ENCODE data around the gene TTLL8.

The TTLL8 gene

GRCh38 chr22:49999946-50000586 is 58.0 kb downstream of the TTLL8 start:
- no peak for DNase-seq (ENCODE audit: low read depth)
- TF ChIP-seq CTCF (IDR thresholded peaks at IDR 0.05; ENCODE audit: insufficient read depth, low read depth, low read length, missing control alignments): no peak
- no peak overlapping the region for H3K4me3 ChIP-seq (ENCODE audit: low read length)

DNA sequence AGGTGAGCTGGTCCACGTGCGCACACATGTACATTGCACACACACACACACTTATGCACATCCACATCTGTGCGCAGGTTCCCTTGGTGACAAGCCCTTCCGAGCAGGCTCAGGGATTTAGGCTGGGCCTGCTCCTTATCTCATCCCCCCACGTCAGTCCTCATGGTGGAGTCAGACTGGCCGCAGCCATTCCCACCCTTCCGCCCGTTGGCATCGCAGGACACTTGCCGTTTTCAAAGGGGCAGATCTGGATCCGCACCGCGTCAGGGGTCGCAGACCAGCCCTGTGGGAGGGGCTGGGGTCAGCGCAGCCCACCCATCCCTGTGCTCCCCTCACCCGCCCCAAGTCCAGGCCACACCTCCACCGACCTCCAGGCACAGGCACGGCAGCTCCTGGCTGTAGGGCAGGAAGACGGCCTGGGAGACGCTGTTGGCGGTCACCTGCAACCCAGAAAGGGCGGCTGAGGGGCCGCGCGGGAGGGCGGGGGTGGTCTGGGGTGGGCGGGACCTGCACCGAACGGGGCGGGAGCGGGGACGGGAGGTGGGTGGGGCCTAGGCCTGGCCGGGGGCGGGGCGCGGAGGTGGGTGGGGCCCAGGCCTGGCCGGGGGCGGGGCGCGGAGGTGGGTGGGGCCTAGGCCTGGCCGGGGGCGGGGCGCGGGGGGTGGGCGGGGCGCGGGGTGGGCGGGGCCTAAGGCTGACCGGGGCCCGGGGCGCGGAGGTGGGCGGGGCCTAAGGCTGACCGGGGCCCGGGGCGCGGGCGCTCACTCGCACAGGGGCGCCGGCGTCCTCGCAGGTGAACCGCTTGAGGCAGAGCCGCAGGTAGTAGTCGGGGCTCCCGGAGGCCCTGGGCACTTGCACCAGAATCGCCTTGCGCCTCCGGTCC is 58.8 kb downstream of the TTLL8 start:
- no peak overlapping the region for H3K4me3 ChIP-seq (ENCODE audit: low read length)
- no peak for TF ChIP-seq CTCF (IDR thresholded peaks at IDR 0.05; ENCODE audit: insufficient read depth, low read depth, low read length, missing control alignments)
- peak; percentile 23 for DNase-seq (ENCODE audit: low read depth)

GRCh38 chr22:49998718-49999062 is 59.4 kb downstream of the TTLL8 start:
- no peak overlapping the region for H3K4me3 ChIP-seq (ENCODE audit: low read length)
- no peak for TF ChIP-seq CTCF (IDR thresholded peaks at IDR 0.05; ENCODE audit: insufficient read depth, low read depth, low read length, missing control alignments)

GRCh38 chr22:49997932-49998717 is 60.0 kb downstream of the TTLL8 start:
- TF ChIP-seq CTCF (IDR thresholded peaks at IDR 0.05; ENCODE audit: insufficient read depth, low read depth, low read length, missing control alignments): no peak
- DNase-seq (ENCODE audit: low read depth): no peak
- no peak overlapping the region for H3K4me3 ChIP-seq (ENCODE audit: low read length)

More at GRCh38 chr22:49998718-49999062, 59.4 kb downstream of the TTLL8 start:
- DNase-seq (ENCODE audit: low read depth): no peak

- DNase-seq (ENCODE audit: low read depth): no peak
- no peak overlapping the region for H3K4me3 ChIP-seq (ENCODE audit: low read length)
- TF ChIP-seq CTCF (IDR thresholded peaks at IDR 0.05; ENCODE audit: insufficient read depth, low read depth, low read length, missing control alignments): no peak
Observed at GRCh38 chr22:49997251-49997599, 60.9 kb downstream of the TTLL8 start.

DNA sequence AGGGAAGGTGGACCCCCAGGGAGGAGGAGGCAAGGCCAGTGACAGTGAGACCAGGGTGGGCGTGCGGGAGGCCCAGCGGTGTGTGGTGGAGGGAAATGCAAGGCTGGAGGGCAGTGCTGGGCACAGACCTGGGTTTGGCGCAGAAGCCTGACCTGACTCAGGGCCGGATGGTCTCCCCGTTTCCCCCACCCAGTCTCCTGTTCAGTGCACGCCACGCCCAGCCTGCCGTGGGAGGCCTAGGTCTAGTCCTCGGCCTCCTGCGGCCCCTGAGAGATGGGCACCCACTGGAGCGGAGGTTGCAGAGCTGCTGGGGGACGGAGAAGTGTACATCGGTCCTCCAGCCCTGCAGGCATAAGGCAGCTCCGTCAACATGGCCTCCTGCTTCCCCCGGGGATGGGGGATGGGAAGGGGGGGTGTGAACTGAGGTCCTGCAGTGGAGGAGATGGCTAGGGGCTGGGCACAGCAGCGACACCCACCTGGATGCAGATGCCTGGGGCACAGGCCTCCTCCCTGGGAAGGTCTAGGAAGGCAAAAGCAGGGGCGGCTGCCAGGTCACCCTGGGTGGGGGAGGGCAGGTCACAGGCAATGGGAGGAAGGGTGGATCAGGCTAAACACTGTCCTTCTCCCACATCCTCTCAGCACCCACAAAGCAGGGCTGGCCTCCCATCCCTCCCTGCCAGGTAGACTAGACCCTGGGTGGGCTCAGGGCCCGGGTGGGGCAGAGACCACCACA is 61.4 kb downstream of the TTLL8 start:
- TF ChIP-seq CTCF (IDR thresholded peaks at IDR 0.05; ENCODE audit: insufficient read depth, low read depth, low read length, missing control alignments): no peak
- no peak overlapping the region for H3K4me3 ChIP-seq (ENCODE audit: low read length)
- no peak for DNase-seq (ENCODE audit: low read depth)

All from epithelial cell of esophagus (primary cell).